Mononuclear cell (primary cell): ENCODE measurements around the gene REXO1. TPM values are rescaled to one million over a fixed set of nuclear protein-coding genes. Genes with fewer than 3 reads are reported as not detected.

Experiments used
- total RNA-seq: library from RNA; depleted of rRNA; stranded (reverse); fragments of >200 nt; gene quantifications from one replicate; pipeline ENCODE4 v1.2.3, GENCODE V29; 2012

Gene REXO1
- total RNA-seq, 1 donor = 66.2 TPM

Other genes with a start within 250 kb of the REXO1 start
- gene UQCR11, start 243.0 kb downstream of the REXO1 start, total RNA-seq = 31.6 TPM
- 37.4 TPM for gene TCF3, start 195.9 kb downstream of the REXO1 start, total RNA-seq
- gene ONECUT3, start 95.0 kb downstream of the REXO1 start, total RNA-seq = not detected
- 0.73 TPM for gene ATP8B3, start 36.2 kb downstream of the REXO1 start, total RNA-seq
- gene KLF16, start 15.1 kb upstream of the REXO1 start, total RNA-seq = 12.4 TPM
- gene ABHD17A, start 37.0 kb upstream of the REXO1 start, total RNA-seq = 97.8 TPM
- gene ADAT3, start 56.9 kb upstream of the REXO1 start, total RNA-seq = 2.9 TPM
- gene SCAMP4, start 56.9 kb upstream of the REXO1 start, total RNA-seq = 20.1 TPM
- 96.7 TPM for gene CSNK1G2, start 92.7 kb upstream of the REXO1 start, total RNA-seq
- 23.2 TPM for gene BTBD2, start 167.2 kb upstream of the REXO1 start, total RNA-seq
- gene MKNK2, start 202.8 kb upstream of the REXO1 start, total RNA-seq = 163 TPM
- 87.3 TPM for gene MOB3A, start 247.8 kb upstream of the REXO1 start, total RNA-seq
- 2.9 TPM for gene IZUMO4, start 248.4 kb upstream of the REXO1 start, total RNA-seq